ENCODE results near the gene ACAA1.

ACAA1 gene

GRCh38 chr3:38118421-38119247 is 18.3 kb downstream of the ACAA1 start:
- DNase-seq (ENCODE audit: low read depth), result no peak

GRCh38 chr3:38117748-38118420 is 19.0 kb downstream of the ACAA1 start:
- peak; percentile 50 for DNase-seq (ENCODE audit: low read depth)

GRCh38 chr3:38117163-38117716 is 19.7 kb downstream of the ACAA1 start:
- no peak for DNase-seq (ENCODE audit: low read depth)

- DNase-seq (ENCODE audit: low read depth), result no peak
These were observed 20.3 kb downstream of the ACAA1 start for GRCh38 chr3:38116471-38117162.

GRCh38 chr3:38115645-38116427 is 21.1 kb downstream of the ACAA1 start:
- DNase-seq (ENCODE audit: low read depth), result no peak

- DNase-seq (ENCODE audit: low read depth), result no peak
These were observed 21.9 kb downstream of the ACAA1 start for GRCh38 chr3:38114875-38115644.

GRCh38 chr3:38114052-38114874 is 22.7 kb downstream of the ACAA1 start:
- DNase-seq (ENCODE audit: low read depth), result no peak

GRCh38 chr3:38112378-38112761 is 24.6 kb downstream of the ACAA1 start:
- DNase-seq (ENCODE audit: low read depth), result no peak

GRCh38 chr3:38111696-38112377 is 25.1 kb downstream of the ACAA1 start:
- no peak for DNase-seq (ENCODE audit: low read depth)

- no peak for DNase-seq (ENCODE audit: low read depth)
These were observed 25.7 kb downstream of the ACAA1 start for GRCh38 chr3:38111201-38111600.

- no peak for DNase-seq (ENCODE audit: low read depth)
These were observed 26.4 kb downstream of the ACAA1 start for GRCh38 chr3:38110314-38111050.

- DNase-seq (ENCODE audit: low read depth), result no peak
These were observed 27.2 kb downstream of the ACAA1 start for GRCh38 chr3:38109580-38110313.

GRCh38 chr3:38108649-38109579 is 28.0 kb downstream of the ACAA1 start:
- no peak for DNase-seq (ENCODE audit: low read depth)

GRCh38 chr3:38107911-38108648 is 28.8 kb downstream of the ACAA1 start:
- no peak for DNase-seq (ENCODE audit: low read depth)

- DNase-seq (ENCODE audit: low read depth), result no peak
These were observed 31.4 kb downstream of the ACAA1 start for GRCh38 chr3:38105525-38105924.

GRCh38 chr3:38102444-38102814 is 34.5 kb downstream of the ACAA1 start:
- DNase-seq (ENCODE audit: low read depth), result no peak

All from stimulated activated CD8-positive, alpha-beta memory T cell treated with anti-CD3 and anti-CD28 coated beads, Interleukin-7, amount 100 ng/mL, for 24 hours (primary cell).